ENCODE data around the gene PLXNC1. TPM values are rescaled to one million over a fixed set of nuclear protein-coding genes. Genes with fewer than 3 reads are reported as not detected.

The PLXNC1 gene
- total RNA-seq, 1 donor, result 40.4 TPM

DNA sequence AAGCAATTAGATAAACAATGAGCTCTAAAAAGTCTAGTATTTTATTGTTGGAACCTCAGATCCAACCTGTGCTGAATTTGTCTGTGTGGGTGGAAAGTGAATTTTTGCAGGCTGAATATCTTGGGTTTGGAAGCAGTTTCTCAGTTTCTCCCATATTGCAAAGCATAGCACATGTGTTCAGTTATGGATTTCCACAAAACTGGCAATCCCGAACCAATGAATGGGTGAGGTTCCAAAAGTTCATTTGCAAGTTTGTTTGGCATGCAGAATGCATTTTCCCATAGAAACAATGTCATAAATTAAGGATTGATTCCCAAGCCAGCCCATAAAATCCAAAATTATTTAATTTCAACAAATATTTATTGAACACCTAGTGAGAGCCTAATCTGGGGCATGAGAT is 43.4 kb downstream of the PLXNC1 start:
- Histone ChIP-seq H3K27me3 (ENCODE audit: insufficient read depth, low read length) (no peaks in the 10 kb centered on the region), H3K4me1 (ENCODE audit: insufficient read depth, low read length) (no peaks in the 10 kb centered on the region), H3K9me3 (ENCODE audit: low read depth, low read length) (no peaks in the 10 kb centered on the region), H3K4me3 (ENCODE audit: low read length) (no peak overlapping the region)

DNA sequence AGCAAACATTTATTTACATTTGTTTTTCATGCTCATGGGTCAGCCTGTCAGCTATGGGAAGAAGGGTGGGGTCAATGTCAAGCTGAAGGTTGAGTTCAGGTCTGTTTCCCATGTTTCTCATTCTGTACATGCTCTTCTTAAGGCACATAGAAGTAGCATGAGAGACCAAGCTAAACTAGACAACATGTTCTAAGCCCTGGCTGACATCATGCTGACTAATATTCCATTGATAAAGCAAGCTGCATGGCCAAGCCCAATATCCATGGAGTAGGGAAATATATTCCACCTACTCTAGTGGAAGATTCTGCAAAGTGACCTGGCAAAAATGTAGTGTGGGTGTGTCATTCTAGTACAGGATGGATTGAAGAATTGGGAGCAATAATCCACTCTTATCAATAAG is 44.1 kb downstream of the PLXNC1 start:
- no peaks in the 10 kb centered on the region for H3K9me3 ChIP-seq (ENCODE audit: low read depth, low read length)
- no peaks in the 10 kb centered on the region for H3K27me3 ChIP-seq (ENCODE audit: insufficient read depth, low read length)
- H3K4me3 ChIP-seq (ENCODE audit: low read length), result no peak overlapping the region
- no peaks in the 10 kb centered on the region for H3K4me1 ChIP-seq (ENCODE audit: insufficient read depth, low read length)

GRCh38 chr12:94193168-94193567 is 44.8 kb downstream of the PLXNC1 start:
- Histone ChIP-seq H3K27me3 (ENCODE audit: insufficient read depth, low read length) (no peaks in the 10 kb centered on the region), H3K4me3 (ENCODE audit: low read length) (no peak overlapping the region), H3K9me3 (ENCODE audit: low read depth, low read length) (no peaks in the 10 kb centered on the region), H3K4me1 (ENCODE audit: insufficient read depth, low read length) (no peaks in the 10 kb centered on the region)

DNA sequence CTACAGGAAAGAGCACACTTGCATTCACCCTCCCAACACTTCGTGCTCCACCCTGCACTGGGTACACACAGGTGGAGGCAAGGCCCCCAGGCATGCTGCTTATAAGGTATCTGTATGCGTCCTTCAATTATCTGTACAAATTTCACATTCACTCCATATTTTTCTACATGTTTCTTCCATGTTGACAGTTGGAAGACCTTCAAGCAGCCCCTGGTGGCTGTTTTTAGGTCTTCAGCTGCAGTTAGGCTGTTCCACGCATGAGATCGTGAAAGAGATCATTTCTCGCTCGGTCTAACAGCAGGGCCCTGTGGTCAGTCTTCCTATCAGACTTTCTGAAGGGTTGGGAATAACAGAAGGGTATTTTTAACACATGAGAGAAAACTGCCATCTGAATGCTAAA is 47.1 kb downstream of the PLXNC1 start:
- H3K9me3 ChIP-seq (ENCODE audit: low read depth, low read length), result no peaks in the 10 kb centered on the region
- no peaks in the 10 kb centered on the region for H3K4me1 ChIP-seq (ENCODE audit: insufficient read depth, low read length)
- no peaks in the 10 kb centered on the region for H3K27me3 ChIP-seq (ENCODE audit: insufficient read depth, low read length)
- no peak overlapping the region for H3K4me3 ChIP-seq (ENCODE audit: low read length)

DNA sequence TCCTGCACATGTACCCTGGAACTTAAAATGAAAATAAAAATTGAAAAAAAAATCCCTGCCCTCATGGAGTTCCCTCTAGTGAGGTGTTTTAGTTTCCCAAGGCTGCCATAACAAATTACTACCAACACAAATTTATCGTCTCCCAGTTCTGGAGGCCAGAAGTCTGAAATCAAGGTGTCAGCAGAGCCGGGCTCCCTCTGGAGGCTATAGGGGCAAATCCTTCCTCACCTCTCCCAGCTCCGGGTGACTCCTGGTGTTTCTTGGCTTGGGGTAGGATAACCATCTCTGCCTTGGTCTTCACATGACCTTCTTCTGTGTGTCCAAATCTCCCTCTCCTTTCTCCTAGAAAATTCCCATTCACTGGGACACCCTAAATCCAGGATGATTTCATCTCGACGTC is 50.1 kb downstream of the PLXNC1 start:
- H3K9me3 ChIP-seq (ENCODE audit: low read depth, low read length), result no peaks in the 10 kb centered on the region
- no peaks in the 10 kb centered on the region for H3K27me3 ChIP-seq (ENCODE audit: insufficient read depth, low read length)
- H3K4me1 ChIP-seq (ENCODE audit: insufficient read depth, low read length), result no peaks in the 10 kb centered on the region
- no peak overlapping the region for H3K4me3 ChIP-seq (ENCODE audit: low read length)

DNA sequence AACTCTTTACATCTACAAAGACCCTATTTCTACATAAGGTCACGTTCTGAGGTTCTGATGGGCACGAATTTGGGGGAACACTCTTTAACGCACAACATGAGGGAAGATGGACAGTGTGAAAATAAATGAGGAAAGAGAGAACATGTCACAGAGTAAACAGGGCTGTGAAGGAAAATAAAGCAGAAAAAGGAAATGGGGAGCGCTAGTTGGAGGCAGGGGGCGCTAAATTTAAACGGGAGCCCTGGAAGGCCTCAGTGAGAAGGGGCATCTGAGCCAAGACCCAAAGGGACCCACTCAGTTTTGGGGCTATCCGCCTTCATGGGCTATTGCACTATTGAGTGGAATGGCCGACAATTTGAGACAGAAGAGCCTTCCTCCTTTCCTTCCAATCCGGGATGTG is 50.5 kb downstream of the PLXNC1 start:
- no peak overlapping the region for H3K4me3 ChIP-seq (ENCODE audit: low read length)
- H3K4me1 ChIP-seq (ENCODE audit: insufficient read depth, low read length), result peaks cover 3% of the 10 kb centered on the region
- no peaks in the 10 kb centered on the region for H3K27me3 ChIP-seq (ENCODE audit: insufficient read depth, low read length)
- H3K9me3 ChIP-seq (ENCODE audit: low read depth, low read length), result no peaks in the 10 kb centered on the region

DNA sequence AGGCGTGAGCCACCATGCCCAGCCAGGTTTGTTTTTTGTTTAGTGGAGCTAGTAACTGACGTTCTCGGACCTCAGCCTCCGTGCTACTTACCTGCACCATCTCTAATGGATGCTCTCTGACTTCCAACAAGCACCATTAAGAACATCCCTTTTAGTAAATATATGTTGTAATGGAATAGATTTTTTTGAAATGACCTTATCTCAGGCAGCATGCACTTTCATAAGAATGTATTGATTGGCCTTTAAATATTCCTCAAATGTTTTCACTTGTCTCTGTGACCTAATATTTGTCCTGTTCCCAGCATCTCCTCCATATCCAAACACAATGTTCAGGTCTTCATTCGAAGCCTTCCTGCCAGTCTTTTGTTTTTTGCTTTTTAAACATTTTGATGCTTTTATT is 51.7 kb downstream of the PLXNC1 start:
- peaks cover 15% of the 10 kb centered on the region for H3K4me1 ChIP-seq (ENCODE audit: insufficient read depth, low read length)

GRCh38 chr12:94200695-94201094 is 52.3 kb downstream of the PLXNC1 start:
- Histone ChIP-seq H3K9me3 (ENCODE audit: low read depth, low read length) (no peaks in the 10 kb centered on the region), H3K27me3 (ENCODE audit: insufficient read depth, low read length) (no peaks in the 10 kb centered on the region), H3K4me1 (ENCODE audit: insufficient read depth, low read length) (peaks cover 21% of the 10 kb centered on the region), H3K4me3 (ENCODE audit: low read length) (no peak overlapping the region)

More for the DNA sequence above, 51.7 kb downstream of the PLXNC1 start:
- no peaks in the 10 kb centered on the region for H3K9me3 ChIP-seq (ENCODE audit: low read depth, low read length)
- no peaks in the 10 kb centered on the region for H3K27me3 ChIP-seq (ENCODE audit: insufficient read depth, low read length)
- no peak overlapping the region for H3K4me3 ChIP-seq (ENCODE audit: low read length)

DNA sequence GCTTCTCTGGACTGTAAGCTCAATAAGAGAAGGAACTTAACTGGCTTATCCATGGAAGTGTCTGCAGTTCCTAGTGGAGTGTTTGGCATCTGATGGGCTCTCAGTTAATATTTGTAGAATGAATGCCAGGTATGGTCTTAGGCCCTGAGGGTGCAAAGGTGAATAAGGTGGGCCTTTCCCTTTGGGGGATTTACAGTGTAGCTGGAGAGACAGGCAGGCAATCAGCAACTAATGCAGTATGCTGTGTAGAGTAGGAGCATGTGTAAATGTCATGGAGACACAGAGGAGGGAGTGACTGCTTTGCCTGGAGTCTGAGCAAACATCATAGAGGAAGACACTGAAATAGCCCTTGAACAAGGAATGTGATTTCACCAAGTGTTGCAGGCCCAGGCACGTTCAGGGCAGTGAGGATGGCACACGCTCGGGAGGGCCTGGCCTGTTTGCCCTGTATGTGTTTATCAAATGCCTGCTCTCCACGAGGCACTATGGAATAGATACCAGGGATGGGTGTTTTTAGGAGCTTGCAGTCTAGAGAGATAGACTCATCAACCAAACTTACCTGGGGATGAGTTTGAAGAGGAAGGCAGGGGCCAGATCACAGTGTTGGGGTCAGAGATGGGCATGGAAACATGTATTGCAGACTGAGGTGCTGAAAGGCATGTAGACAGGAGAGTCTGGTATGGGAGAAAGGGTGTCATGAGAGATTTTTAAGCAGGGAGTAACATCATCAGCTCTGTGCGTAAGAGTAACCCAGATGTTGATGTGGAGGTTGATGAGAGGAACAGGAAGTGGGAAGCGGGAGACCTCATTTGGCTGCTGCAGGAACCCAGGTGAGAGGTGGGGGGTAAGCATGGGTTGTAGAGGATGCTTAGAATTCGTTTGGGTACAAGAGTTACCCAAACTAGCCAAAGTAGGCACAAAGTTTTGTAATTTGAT is 54.1 kb downstream of the PLXNC1 start:
- Histone ChIP-seq H3K27me3 (ENCODE audit: insufficient read depth, low read length) (no peaks in the 10 kb centered on the region), H3K9me3 (ENCODE audit: low read depth, low read length) (no peaks in the 10 kb centered on the region), H3K4me1 (ENCODE audit: insufficient read depth, low read length) (peaks cover 37% of the 10 kb centered on the region), H3K4me3 (ENCODE audit: low read length) (no peak overlapping the region)

DNA sequence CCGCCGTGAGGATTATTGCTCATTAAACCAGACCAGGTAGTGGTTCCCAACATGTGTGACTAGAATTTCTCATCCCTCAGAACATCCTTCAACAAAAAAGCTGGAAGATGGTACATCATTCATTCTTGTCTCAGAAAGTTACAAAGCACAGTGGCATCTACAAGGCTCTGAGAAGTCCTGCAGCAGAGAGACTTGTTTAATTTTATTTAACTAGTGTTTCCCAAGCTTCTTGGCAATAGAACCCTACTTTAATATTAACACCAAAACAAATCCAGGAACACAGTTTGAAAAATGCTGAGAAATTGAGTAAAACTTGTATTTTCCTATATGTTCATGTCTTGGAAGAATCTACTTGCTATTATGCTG is 54.8 kb downstream of the PLXNC1 start:
- Histone ChIP-seq H3K4me3 (ENCODE audit: low read length) (no peak overlapping the region), H3K27me3 (ENCODE audit: insufficient read depth, low read length) (no peaks in the 10 kb centered on the region), H3K9me3 (ENCODE audit: low read depth, low read length) (no peaks in the 10 kb centered on the region), H3K4me1 (ENCODE audit: insufficient read depth, low read length) (peaks cover 44% of the 10 kb centered on the region)

DNA sequence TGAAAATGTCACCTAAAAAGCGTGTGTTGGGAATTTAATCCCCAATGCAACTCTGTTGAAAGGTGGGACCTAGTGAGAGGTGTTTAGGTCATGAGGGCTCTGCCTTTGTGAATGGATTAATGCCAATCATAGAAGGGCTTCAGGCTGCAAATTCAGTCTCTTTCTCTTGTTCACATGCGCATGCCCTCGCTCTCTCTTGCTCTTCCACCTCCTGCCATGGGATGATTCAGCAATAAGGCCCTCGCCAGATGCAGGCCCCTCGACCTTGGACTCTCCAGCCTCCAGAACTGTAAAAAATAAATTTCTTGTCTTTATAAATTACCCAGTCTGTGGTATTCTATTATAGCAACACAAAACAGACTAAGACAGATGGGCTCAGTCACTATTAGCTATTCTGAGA is 55.4 kb downstream of the PLXNC1 start:
- Histone ChIP-seq H3K4me3 (ENCODE audit: low read length) (no peak overlapping the region), H3K4me1 (ENCODE audit: insufficient read depth, low read length) (peaks cover 50% of the 10 kb centered on the region), H3K27me3 (ENCODE audit: insufficient read depth, low read length) (no peaks in the 10 kb centered on the region), H3K9me3 (ENCODE audit: low read depth, low read length) (no peaks in the 10 kb centered on the region)

- no peaks in the 10 kb centered on the region for H3K27me3 ChIP-seq (ENCODE audit: insufficient read depth, low read length)
- H3K4me1 ChIP-seq (ENCODE audit: insufficient read depth, low read length), result peaks cover 57% of the 10 kb centered on the region
- no peak overlapping the region for H3K4me3 ChIP-seq (ENCODE audit: low read length)
Observed at GRCh38 chr12:94204499-94205247, 56.3 kb downstream of the PLXNC1 start.

DNA sequence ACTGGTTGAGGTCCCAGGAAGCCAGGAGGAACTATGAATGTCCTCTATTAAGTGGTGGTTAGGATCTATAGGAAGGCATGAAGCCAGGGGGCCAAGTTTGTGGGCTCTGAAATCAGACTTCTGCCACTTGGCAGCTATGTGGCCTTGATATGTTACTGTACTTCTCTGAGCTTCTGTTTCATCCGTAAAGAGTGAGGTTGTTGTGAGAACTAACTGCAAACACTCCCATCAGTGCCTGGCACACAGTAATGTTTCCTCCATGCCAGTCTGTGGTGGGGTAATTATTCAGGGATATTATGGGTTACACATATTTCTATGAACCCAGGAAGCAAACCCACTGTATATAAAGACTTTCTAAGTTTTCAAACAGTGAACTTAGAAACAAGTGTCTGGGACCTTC is 57.4 kb downstream of the PLXNC1 start:
- no peaks in the 10 kb centered on the region for H3K9me3 ChIP-seq (ENCODE audit: low read depth, low read length)
- H3K27me3 ChIP-seq (ENCODE audit: insufficient read depth, low read length), result no peaks in the 10 kb centered on the region
- H3K4me1 ChIP-seq (ENCODE audit: insufficient read depth, low read length), result peaks cover 57% of the 10 kb centered on the region
- no peak overlapping the region for H3K4me3 ChIP-seq (ENCODE audit: low read length)

More at GRCh38 chr12:94204499-94205247, 56.3 kb downstream of the PLXNC1 start:
- H3K9me3 ChIP-seq (ENCODE audit: low read depth, low read length), result no peaks in the 10 kb centered on the region

DNA sequence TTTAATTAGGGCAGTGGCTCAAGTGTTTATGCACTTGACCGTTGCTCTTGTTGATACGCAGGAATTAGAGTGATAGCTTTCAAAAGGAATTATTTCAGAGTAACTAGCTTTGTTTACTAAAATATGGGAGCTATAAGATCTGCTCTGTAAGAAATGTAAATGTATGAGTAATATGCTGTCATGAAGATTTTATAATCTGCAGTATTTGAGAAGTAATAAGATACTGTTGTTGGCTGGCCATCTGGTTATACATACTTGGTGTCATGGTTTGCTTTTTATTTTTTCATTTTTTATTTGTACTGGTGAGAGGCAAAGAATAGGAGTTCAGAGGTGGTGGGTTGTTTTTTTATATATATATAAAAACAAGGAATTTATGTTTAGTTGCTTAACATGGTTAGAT is 58.5 kb downstream of the PLXNC1 start:
- Histone ChIP-seq H3K27me3 (ENCODE audit: insufficient read depth, low read length) (no peaks in the 10 kb centered on the region), H3K4me1 (ENCODE audit: insufficient read depth, low read length) (peaks cover 57% of the 10 kb centered on the region), H3K4me3 (ENCODE audit: low read length) (no peak overlapping the region), H3K9me3 (ENCODE audit: low read depth, low read length) (no peaks in the 10 kb centered on the region)

DNA sequence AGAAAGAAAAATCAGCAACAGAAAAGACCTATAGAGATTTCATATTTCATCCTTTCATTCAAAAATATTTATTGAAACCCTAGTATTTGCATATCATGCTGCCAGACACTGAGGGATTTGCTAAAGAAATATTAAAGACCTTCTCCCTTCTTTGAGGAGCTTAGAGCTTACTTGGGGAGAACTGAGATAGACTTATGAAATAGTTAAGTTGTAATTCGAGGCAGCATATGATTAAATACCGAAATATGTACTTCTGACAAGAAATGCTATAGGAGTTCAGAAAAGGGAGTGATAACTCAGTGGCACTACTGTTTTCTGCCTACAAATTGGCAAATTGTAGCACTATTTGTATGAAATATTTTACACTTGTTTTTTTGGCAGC is 59.1 kb downstream of the PLXNC1 start:
- H3K9me3 ChIP-seq (ENCODE audit: low read depth, low read length), result no peaks in the 10 kb centered on the region
- H3K27me3 ChIP-seq (ENCODE audit: insufficient read depth, low read length), result no peaks in the 10 kb centered on the region
- no peak overlapping the region for H3K4me3 ChIP-seq (ENCODE audit: low read length)
- H3K4me1 ChIP-seq (ENCODE audit: insufficient read depth, low read length), result peaks cover 57% of the 10 kb centered on the region
